Femur (tissue), 1 donor: ENCODE data around the gene PFN2.
"Not testable (repeated sequence)": the region's sequence is repeated elsewhere in the genome, so short reads cannot be mapped to it uniquely, and the experiment has no call there.

Experiments
- DNase-seq: peaks from one replicate; pipeline ENCODE4 v3.0.0-alpha.2; 2017

The PFN2 gene, protein sequence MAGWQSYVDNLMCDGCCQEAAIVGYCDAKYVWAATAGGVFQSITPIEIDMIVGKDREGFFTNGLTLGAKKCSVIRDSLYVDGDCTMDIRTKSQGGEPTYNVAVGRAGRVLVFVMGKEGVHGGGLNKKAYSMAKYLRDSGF

GRCh38 chr3:149970716-149971402 lies at the start of gene PFN2:
Gene PFN2, minus strand, starts transcription at chr3:149970895. Its CDS starts 39 bp downstream, at chr3:149970856.
- DNase-seq, result peak; percentile 88

- DNase-seq, result no peak
These were observed 45.2 kb upstream of the PFN2 start for GRCh38 chr3:150015901-150016300.

DNA sequence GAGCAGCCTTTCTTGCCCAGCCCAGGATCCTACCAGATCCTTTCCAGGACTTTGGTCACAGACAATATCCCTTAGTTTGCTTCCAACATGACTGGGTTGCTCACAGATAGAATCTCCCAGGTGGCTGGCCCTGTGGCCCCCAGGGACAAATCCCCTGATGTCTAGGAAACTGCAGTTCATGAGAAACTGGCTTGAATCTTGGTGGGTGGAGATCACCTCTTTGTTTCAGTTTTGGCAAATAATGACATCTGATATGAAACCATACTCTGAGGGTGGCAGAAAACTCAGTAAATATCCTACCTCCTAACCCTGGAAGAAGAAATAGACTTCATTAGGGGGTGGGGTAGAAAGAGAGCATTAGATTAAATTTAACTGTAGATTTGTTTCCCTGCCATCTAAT lies 44.1 kb upstream of the PFN2 start:
- DNase-seq, result no peak

DNA sequence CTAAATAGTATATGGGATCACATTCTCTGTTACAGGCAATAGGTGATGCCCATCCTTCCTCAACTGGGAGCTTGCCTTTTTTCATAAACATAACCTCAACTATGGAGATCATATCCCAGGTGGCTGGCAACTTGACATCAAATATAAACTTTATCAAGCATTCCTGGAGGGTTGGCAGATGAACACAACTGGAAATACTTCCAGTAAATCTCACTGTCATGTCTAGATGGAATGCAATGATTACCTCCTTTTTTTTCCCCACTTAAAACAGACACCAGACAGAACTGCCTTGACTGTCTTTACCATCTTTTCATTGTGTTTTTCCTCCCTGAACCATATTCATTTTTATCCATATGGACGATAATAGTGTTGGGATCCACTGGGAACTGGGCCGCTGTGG lies 43.1 kb upstream of the PFN2 start:
- DNase-seq, result no peak

DNA sequence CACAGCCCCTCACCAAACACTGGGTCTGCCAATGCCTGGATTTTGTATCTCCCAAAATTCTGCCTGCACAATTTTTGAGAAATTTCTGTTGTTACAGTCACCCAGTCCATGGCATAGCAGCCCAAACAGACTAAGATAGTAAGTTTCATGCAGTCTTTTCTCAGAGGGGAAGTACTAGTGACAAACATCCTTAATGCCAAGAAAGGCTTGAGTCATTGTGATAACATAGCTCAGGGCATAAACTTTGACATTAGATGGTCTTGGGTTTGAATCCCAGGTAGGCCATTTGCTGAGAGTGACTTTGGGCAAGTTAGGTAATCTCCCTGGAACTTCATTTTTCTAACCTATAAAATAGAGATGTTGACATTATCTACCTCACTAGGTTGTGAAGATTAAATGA lies 36.1 kb upstream of the PFN2 start:
- no peak for DNase-seq

DNA sequence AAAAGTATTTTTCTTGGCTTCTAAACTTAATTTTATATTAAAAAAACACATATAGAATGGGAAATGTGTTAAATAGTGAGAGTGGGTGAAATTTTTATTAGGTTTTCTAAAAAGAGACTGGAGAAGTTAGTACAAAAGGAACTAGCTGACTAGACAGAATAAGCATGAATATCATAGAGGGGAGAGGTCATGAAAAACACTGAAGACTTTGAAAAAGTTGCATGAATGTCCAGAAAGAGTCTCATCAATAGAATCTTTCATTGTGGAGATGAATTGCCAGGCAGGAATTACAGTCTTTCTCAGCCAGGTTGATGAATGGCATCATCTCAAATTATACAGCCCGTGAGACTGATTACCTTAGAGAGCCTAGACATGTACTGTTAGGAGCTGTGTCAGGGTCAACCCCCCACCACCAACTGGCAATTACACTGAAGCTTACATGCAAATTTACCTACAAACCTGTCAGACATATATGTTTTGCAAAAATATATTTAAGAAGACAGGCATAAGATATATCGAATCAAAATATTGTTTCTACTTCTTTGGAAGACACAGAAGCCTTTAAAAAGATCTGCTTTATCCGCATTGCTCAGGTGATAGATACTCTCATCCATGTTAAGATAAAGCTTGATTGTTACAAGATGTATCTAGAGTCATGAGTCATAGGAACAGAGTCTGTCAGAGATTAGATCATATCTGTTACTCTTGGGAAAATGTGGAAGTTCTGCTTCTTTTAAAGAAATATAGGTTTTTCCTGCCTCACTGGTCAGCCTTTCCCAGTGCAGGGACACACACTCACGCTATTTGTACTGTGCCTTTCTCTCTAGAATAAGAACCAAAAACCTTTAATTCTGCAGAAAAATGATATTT lies 34.8 kb upstream of the PFN2 start:
- DNase-seq, result no peak

DNA sequence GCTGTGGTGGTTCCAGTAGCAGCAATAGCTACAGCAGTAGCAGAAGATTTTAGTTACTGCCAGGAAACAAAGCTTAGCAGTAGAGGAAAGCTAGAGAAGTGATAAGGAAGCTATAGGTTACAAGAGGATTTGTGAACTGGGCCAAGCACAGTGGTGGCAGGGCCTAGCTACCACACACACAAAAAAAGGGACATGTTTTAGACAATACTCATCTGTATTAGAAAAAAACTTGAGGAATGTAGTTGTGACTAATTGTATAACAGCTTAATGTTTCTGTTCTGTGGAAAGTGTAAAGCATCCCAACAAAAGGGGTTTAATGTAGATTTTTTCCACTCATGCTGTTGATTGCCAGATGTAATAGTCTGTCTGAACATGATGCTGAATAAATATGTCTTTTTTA lies 29.9 kb upstream of the PFN2 start:
- no peak for DNase-seq

GRCh38 chr3:149999421-149999820 lies 28.7 kb upstream of the PFN2 start:
- no peak for DNase-seq

GRCh38 chr3:149998946-149999345 lies 28.3 kb upstream of the PFN2 start:
- no peak for DNase-seq

DNA sequence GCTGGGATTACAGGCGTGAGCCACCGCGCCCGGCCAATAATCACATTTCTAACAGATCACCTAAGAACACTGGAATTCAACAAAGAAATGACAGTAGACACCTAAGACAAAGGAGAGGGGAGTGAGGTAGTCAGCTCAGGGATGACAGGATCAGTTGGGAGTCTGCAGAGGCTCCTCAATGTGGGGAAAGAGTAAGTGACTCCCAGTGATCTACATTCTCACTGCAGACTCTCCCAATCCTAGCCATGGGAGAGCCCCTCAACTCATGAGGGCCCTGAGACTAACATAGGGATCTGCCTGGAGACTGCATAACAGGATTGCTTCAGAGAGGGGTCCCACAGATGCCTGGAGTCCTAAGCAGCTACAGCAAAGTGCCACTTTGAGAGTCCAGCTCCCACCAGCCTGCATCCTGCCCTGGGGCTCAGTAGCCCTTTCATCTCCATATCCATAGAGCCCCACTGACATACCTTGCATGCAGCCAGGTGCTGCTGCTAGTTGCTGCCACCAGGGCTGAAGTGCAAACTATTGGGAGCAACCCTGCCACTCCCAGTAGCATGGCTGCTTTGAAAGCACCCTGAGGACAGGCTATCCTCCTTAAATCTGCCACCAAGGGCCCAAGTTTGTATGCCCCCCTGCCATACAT lies 21.8 kb upstream of the PFN2 start:
- no peak for DNase-seq

GRCh38 chr3:149990423-149990948 lies 19.8 kb upstream of the PFN2 start:
- no peak for DNase-seq

DNA sequence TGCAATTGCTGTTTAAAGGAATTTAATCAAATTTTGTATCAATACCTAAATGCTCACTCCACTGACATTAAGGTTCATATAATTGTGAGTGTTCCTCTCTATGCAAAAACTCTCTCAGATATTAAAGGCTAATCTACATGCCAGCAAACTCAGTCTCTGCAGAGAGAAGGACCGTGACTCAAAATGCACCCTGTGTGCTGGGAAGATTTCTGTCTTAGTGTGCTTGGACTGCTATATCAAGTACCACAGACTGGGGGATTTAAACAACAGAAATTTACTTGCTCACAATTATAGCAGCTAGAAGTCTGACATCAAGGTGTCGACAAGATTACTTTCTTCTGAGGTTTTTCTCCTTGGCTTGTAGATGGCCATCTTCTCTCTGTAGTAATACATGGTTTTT lies 18.6 kb upstream of the PFN2 start:
- no peak for DNase-seq

DNA sequence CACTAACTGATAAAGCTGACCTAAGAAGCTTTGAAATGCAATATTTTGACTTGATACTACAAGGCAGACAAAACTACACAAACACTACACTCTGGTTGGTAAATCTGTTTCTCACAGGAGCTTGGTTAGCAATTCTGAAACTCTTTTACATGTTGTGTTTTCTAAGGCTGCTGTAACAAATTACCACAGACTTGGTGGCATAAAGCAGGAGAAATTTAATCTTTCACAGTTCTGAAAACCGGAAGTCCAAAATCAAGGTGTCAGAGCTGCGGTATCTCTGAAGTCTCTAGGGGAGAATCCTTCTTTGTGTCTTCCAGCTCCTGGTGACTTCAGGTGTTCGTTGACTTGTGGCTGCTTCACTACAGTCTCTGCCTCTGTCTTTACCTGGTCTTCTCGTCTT lies 12.9 kb upstream of the PFN2 start:
- no peak for DNase-seq

GRCh38 chr3:149983053-149983452 lies 12.4 kb upstream of the PFN2 start:
- not testable (repeated sequence) for DNase-seq

GRCh38 chr3:149981979-149982378 lies 11.3 kb upstream of the PFN2 start:
- not testable (repeated sequence) for DNase-seq

- DNase-seq, result no peak
These were observed 6.7 kb upstream of the PFN2 start for GRCh38 chr3:149977386-149977785.

DNA sequence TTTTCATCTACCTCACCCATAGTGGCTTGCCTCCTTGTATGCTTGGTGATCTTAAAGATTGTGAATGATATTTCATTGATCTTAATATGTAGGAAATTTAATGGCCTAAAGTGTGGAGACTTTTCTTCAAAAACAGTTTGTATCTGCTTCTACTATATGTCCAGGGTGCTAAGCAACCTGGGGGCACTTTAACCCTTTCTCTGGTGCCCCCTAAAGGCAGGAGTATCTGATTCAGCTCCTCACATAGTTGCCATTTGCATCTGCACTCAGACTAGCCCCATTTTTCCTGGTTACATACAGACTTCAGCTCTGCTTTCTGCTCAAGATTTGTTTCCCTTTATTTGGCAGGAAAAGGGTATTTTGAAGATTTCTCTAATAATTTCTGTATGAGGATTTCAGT lies 5.2 kb upstream of the PFN2 start:
- no peak for DNase-seq

GRCh38 chr3:149971403-149972075 lies 844 bp upstream of the PFN2 start:
- peak; percentile 84 for DNase-seq

DNA sequence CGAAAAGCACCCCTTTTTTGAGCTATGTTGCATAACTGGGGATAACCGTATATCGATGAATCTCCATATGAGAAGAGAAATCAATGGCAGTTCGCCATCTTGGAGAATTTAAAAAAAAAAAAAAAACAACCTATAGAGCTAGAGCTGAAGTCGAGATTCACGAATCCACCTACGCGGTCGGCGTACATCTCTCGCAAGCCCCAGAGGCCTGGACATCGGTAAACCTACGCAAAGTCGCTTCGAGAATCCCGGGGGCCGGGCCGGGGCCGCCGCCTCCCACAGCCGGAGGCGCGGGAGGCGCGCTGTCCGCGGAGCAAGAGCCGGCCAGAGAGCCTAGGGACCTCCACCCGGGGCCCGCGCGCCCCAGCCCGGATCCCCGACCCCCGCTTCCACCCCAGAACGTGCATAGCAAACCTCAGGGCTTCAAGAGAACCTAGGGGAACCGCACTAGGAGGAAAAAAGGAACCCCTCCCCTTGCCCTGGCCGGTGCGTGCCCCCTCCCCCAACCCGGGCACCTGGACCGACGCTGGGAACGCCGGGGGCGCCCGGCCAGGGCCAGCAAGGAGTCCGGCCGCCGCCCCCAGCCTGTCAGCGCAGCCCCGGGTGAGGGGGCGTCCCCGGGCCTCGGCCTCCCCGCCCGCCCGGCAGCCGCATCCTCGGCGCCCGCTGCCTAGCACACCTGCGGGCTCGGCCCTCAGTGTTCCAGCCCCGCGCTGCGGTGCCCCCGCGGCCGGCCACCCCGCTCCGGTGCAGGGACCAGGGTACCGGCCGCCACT lies 567 bp downstream of the PFN2 start:
- peak; percentile 91 for DNase-seq

- DNase-seq, result peak; percentile 82
These were observed 1.4 kb downstream of the PFN2 start for GRCh38 chr3:149969110-149969939.

- DNase-seq, result no peak
These were observed 2.5 kb downstream of the PFN2 start for GRCh38 chr3:149968216-149968615.
